GM18873 (cell line): ENCODE data around the gene ATE1.

Source experiments
- ATAC-seq: cut with Tn5 transposase; IDR thresholded peaks from one replicate; pipeline ENCODE4 v1.9.1; 2021; ENCODE audit warnings: mild to moderate bottlenecking, moderate library complexity, moderate number of reproducible peaks; ENCODE audit not compliant: unreplicated experiment, low FRiP score

ATE1 gene

GRCh38 chr10:121880895-121881294, 46.9 kb downstream of the ATE1 start:
- no peak for ATAC-seq

GRCh38 chr10:121879476-121879875, 48.4 kb downstream of the ATE1 start:
- ATAC-seq = no peak

GRCh38 chr10:121873236-121873635, 54.6 kb downstream of the ATE1 start:
- no peak for ATAC-seq

GRCh38 chr10:121870413-121870812, 57.4 kb downstream of the ATE1 start:
- no peak for ATAC-seq

- ATAC-seq = no peak
These were observed 62.3 kb downstream of the ATE1 start for GRCh38 chr10:121865554-121865953.

GRCh38 chr10:121864653-121865052, 63.2 kb downstream of the ATE1 start:
- no peak for ATAC-seq

- ATAC-seq = no peak
These were observed 63.7 kb downstream of the ATE1 start for GRCh38 chr10:121864168-121864567.

GRCh38 chr10:121862649-121863048, 65.2 kb downstream of the ATE1 start:
- no peak for ATAC-seq

- no peak for ATAC-seq
These were observed 65.8 kb downstream of the ATE1 start for GRCh38 chr10:121862042-121862441.

GRCh38 chr10:121860810-121861209, 67.0 kb downstream of the ATE1 start:
- no peak for ATAC-seq

- ATAC-seq = no peak
These were observed 72.9 kb downstream of the ATE1 start for GRCh38 chr10:121854809-121855445.

- ATAC-seq = no peak
These were observed 73.9 kb downstream of the ATE1 start for GRCh38 chr10:121853950-121854349.

GRCh38 chr10:121851786-121852185, 76.0 kb downstream of the ATE1 start:
- ATAC-seq = no peak

- ATAC-seq = no peak
These were observed 79.7 kb downstream of the ATE1 start for GRCh38 chr10:121848082-121848481.

- no peak for ATAC-seq
These were observed 81.3 kb downstream of the ATE1 start for GRCh38 chr10:121846555-121846954.

GRCh38 chr10:121845044-121845784, 82.6 kb downstream of the ATE1 start:
- ATAC-seq = no peak

GRCh38 chr10:121844537-121844936, 83.3 kb downstream of the ATE1 start:
- no peak for ATAC-seq

- no peak for ATAC-seq
These were observed 84.5 kb downstream of the ATE1 start for GRCh38 chr10:121843379-121843778.

- no peak for ATAC-seq
These were observed 86.0 kb downstream of the ATE1 start for GRCh38 chr10:121841862-121842261.

GRCh38 chr10:121838931-121839330, 88.9 kb downstream of the ATE1 start:
- ATAC-seq = no peak

GRCh38 chr10:121838149-121838548, 89.7 kb downstream of the ATE1 start:
- no peak for ATAC-seq

- no peak for ATAC-seq
These were observed 91.7 kb downstream of the ATE1 start for GRCh38 chr10:121836171-121836570.
